ENCODE measurements around the gene GPR75. TPM values are rescaled to one million over a fixed set of nuclear protein-coding genes. Genes with fewer than 3 reads are reported as not detected.
A peak's percentile ranks its signal among the peaks of the same experiment; 100 is the strongest.

GPR75 gene
- total and polyA plus RNA-seq, 2 of the 13 experiments (the other 11 are each of a cell fraction or from before 2014, with no cell fraction given) = 3.3 to 4.1 TPM

DNA sequence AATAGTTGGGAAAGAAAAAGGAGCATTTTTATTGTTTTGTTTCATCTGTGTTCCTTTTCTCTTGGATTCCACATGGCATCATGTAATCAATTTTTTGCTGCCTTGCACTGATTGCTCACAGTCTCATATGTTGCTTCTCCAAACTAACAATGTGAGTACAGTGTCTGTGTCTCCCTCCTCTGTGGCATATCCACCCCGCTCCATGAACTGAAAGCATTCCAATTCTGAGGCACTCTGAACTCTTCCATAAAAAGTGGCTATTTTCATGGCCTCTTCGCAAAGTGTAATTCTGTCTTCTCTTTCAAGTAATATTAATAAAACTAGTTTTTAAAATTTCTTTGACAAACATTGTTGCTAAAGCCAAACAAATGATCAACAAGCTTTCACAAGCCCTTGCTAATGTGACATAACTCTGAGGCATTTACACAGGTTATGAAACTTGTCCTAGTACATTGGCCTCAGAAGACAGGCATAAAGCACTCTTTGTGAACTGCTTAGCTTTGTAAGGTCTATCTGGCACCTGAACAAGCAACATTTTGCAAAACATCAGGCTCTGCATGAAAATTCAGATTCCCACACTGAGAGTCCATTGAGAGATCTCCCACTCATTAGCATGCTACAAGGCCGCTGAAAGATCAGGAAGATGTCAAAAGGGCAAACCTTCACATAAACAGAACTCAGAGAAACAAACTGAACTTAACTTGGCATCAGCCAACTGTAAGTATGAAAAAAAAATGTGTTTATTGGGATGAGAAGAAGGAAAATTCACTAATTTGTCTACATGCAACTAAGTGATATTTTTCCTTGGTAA, 33.0 kb downstream of the GPR75 start (continued):
- TF ChIP-seq, protein P1, sequence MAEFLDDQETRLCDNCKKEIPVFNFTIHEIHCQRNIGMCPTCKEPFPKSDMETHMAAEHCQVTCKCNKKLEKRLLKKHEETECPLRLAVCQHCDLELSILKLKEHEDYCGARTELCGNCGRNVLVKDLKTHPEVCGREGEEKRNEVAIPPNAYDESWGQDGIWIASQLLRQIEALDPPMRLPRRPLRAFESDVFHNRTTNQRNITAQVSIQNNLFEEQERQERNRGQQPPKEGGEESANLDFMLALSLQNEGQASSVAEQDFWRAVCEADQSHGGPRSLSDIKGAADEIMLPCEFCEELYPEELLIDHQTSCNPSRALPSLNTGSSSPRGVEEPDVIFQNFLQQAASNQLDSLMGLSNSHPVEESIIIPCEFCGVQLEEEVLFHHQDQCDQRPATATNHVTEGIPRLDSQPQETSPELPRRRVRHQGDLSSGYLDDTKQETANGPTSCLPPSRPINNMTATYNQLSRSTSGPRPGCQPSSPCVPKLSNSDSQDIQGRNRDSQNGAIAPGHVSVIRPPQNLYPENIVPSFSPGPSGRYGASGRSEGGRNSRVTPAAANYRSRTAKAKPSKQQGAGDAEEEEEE (CRISPR knock-in tag; IDR thresholded peaks at IDR 0.05; ENCODE audit: borderline replicate concordance) = no peak
- TF ChIP-seq ATRX (CRISPR knock-in tag; IDR thresholded peaks at IDR 0.05; ENCODE audit: borderline replicate concordance) (0 out of 2 replicates have a peak, but pooled peaks have one; percentile 68), ZNF367 (CRISPR knock-in tag; IDR thresholded peaks at IDR 0.05; ENCODE audit: borderline replicate concordance) (no peak), TSC22D2 (CRISPR knock-in tag; IDR thresholded peaks at IDR 0.05; ENCODE audit: borderline replicate concordance) (peak; percentile 95), ZNF773 (CRISPR knock-in tag; IDR thresholded peaks at IDR 0.05; ENCODE audit: borderline replicate concordance) (no peak), CCAR2 (optimal IDR thresholded peaks at IDR 0.05; ENCODE audit: low read depth, low read length) (no peak), TAF1 (CRISPR knock-in tag; IDR thresholded peaks at IDR 0.05) (peak; percentile 56; the same call in 1 of the 2 replicates), FOXK1 (CRISPR knock-in tag; IDR thresholded peaks at IDR 0.05; ENCODE audit: borderline replicate concordance, low read depth) (peak; percentile 98), ZNF180 (CRISPR knock-in tag; IDR thresholded peaks at IDR 0.05; ENCODE audit: borderline replicate concordance, low read depth) (no peak), RBM22 (optimal IDR thresholded peaks at IDR 0.05; ENCODE audit: low read length) (peak; percentile 88), SYNCRIP (IDR thresholded peaks at IDR 0.05; ENCODE audit: insufficient read depth, low read depth, low read length) (no peak), ZNF549 (CRISPR knock-in tag; IDR thresholded peaks at IDR 0.05) (no peak), HHEX (CRISPR knock-in tag; IDR thresholded peaks at IDR 0.05) (peak; percentile 82), ZNF124 (CRISPR knock-in tag; IDR thresholded peaks at IDR 0.05) (peak; percentile 79; the same call in 1 of the 2 replicates), MIER3 (CRISPR knock-in tag; IDR thresholded peaks at IDR 0.05; ENCODE audit: borderline replicate concordance) (peak; percentile 95)
- TF ChIP-seq, protein P2, sequence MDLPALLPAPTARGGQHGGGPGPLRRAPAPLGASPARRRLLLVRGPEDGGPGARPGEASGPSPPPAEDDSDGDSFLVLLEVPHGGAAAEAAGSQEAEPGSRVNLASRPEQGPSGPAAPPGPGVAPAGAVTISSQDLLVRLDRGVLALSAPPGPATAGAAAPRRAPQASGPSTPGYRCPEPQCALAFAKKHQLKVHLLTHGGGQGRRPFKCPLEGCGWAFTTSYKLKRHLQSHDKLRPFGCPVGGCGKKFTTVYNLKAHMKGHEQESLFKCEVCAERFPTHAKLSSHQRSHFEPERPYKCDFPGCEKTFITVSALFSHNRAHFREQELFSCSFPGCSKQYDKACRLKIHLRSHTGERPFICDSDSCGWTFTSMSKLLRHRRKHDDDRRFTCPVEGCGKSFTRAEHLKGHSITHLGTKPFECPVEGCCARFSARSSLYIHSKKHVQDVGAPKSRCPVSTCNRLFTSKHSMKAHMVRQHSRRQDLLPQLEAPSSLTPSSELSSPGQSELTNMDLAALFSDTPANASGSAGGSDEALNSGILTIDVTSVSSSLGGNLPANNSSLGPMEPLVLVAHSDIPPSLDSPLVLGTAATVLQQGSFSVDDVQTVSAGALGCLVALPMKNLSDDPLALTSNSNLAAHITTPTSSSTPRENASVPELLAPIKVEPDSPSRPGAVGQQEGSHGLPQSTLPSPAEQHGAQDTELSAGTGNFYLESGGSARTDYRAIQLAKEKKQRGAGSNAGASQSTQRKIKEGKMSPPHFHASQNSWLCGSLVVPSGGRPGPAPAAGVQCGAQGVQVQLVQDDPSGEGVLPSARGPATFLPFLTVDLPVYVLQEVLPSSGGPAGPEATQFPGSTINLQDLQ (CRISPR knock-in tag; IDR thresholded peaks at IDR 0.05) = no peak
- TF ChIP-seq, protein P3, sequence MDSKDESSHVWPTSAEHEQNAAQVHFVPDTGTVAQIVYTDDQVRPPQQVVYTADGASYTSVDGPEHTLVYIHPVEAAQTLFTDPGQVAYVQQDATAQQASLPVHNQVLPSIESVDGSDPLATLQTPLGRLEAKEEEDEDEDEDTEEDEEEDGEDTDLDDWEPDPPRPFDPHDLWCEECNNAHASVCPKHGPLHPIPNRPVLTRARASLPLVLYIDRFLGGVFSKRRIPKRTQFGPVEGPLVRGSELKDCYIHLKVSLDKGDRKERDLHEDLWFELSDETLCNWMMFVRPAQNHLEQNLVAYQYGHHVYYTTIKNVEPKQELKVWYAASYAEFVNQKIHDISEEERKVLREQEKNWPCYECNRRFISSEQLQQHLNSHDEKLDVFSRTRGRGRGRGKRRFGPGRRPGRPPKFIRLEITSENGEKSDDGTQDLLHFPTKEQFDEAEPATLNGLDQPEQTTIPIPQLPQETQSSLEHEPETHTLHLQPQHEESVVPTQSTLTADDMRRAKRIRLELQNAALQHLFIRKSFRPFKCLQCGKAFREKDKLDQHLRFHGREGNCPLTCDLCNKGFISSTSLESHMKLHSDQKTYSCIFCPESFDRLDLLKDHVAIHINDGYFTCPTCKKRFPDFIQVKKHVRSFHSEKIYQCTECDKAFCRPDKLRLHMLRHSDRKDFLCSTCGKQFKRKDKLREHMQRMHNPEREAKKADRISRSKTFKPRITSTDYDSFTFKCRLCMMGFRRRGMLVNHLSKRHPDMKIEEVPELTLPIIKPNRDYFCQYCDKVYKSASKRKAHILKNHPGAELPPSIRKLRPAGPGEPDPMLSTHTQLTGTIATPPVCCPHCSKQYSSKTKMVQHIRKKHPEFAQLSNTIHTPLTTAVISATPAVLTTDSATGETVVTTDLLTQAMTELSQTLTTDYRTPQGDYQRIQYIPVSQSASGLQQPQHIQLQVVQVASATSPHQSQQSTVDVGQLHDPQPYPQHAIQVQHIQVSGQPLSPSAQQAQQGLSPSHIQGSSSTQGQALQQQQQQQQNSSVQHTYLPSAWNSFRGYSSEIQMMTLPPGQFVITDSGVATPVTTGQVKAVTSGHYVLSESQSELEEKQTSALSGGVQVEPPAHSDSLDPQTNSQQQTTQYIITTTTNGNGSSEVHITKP (CRISPR knock-in tag; IDR thresholded peaks at IDR 0.05; ENCODE audit: low read depth) = peak; percentile 77
- TF ChIP-seq, protein P4, sequence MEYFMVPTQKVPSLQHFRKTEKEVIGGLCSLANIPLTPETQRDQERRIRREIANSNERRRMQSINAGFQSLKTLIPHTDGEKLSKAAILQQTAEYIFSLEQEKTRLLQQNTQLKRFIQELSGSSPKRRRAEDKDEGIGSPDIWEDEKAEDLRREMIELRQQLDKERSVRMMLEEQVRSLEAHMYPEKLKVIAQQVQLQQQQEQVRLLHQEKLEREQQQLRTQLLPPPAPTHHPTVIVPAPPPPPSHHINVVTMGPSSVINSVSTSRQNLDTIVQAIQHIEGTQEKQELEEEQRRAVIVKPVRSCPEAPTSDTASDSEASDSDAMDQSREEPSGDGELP (IDR thresholded peaks at IDR 0.05; ENCODE audit: borderline replicate concordance, low read depth) = peak; percentile 86
- TF ChIP-seq, protein P5, sequence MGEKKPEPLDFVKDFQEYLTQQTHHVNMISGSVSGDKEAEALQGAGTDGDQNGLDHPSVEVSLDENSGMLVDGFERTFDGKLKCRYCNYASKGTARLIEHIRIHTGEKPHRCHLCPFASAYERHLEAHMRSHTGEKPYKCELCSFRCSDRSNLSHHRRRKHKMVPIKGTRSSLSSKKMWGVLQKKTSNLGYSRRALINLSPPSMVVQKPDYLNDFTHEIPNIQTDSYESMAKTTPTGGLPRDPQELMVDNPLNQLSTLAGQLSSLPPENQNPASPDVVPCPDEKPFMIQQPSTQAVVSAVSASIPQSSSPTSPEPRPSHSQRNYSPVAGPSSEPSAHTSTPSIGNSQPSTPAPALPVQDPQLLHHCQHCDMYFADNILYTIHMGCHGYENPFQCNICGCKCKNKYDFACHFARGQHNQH (CRISPR knock-in tag; IDR thresholded peaks at IDR 0.05) = peak; percentile 96
